ENCODE measurements around the gene GRAMD1B. TPM values are rescaled to one million over a fixed set of nuclear protein-coding genes. Genes with fewer than 3 reads are reported as not detected.

GRAMD1B gene
- total and polyA plus RNA-seq, 5 experiments from 2014 or later: 0.76 to 10.7 (median 1.3) TPM

DNA sequence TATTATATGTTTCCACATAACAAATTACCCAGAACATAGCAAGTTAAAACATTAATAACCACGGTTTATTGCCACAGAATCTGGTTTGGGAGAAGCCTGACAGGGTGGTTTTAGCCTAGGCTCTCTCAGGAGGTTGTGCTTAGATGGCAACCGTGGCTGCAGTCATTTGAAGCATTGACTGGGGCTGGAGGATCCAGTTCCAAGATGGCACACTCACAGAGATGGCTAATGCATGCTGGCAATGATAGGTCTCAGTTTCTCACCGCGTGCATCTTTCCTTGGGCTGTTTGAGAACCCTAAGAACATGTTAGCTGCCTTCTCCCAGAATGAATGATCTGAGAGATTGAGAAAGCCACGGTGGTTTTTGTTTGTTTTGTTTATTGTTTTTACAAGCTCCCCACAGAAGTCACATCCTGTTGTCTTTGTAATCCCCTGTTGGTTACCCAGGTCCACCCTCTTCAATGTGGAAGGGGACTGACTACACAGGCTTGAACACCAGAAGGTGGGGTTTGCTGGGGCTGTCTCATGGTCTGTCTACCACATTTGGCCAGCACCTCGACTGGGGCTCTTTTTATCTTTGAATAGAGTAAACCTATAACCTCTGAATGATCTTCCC lies 36.6 kb upstream of the GRAMD1B start:
- H3K9me3 Mint-ChIP-seq: no peaks in the 10 kb centered on the region
- POLR2A ChIA-PET: no interaction called here
- no peak for DNase-seq
- H3K4me3 Mint-ChIP-seq: no peak overlapping the region
- peaks cover 0 to 8% (median 0%) of the 10 kb centered on the region in 5 donors for H3K27me3 Mint-ChIP-seq
- H3K36me3 Mint-ChIP-seq: no peaks in the 10 kb centered on the region
- no peak for ATAC-seq
- H3K4me1 Mint-ChIP-seq: no peaks in the 10 kb centered on the region
- H3K27ac Mint-ChIP-seq: no peak overlapping the region

DNA sequence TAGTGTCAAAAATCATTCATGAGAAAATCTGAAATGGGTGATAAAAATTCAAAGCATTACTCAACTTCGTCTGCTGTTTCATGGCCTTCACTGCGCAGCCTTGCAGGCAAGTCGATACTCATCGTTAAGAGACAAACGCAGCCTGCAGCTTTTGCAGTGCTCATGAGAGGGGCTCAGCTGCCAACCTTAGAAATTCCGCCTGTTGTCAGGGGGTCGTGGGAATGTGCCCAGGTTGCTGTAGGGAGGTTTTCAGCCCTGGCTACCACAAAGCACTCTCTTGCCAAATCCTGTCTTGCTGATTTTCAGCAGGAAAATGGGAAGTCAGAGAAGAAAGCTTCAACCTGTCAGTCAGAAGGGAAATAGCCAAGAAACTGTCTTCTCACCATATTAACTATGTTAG lies 25.4 kb upstream of the GRAMD1B start:
- ATAC-seq (no peak), DNase-seq (no peak)
- POLR2A ChIA-PET: no interaction called here
- peaks cover 0 to 4% (median 0%) of the 10 kb centered on the region in 4 donors for H3K4me1 Mint-ChIP-seq
- H3K36me3 Mint-ChIP-seq: no peaks in the 10 kb centered on the region
- H3K27me3 Mint-ChIP-seq: peaks cover 0 to 13% (median 4%) of the 10 kb centered on the region in 5 donors
- H3K27ac Mint-ChIP-seq: no peak overlapping the region
- peak overlapping the region in 1 of 10 donors; percentile 2 for H3K4me3 Mint-ChIP-seq
- H3K9me3 Mint-ChIP-seq: peaks cover 0 to 2% (median 0%) of the 10 kb centered on the region in 9 donors

DNA sequence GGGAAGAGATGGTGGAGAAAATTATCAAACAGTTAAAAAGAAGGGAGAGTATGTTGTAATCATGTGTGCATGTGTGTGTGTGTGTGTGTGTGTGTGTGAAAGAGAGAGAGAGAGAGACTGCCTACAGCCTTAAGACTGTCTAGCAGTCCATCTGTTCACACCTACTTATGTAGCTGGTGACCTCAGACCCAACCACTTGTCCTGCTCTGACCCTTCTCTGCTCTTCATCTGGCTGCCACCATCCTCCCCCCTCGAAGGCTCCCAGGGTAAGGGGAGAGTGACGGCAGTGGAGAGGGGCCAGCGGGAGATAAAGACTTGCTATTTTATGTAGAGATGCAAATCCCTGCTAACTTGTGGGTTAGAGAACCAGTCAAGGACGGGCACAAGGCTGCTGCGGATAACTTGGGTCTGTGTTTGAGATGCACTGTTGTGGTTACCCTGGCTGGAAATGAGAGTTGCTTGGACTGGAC lies 24.9 kb upstream of the GRAMD1B start:
- H3K4me3 Mint-ChIP-seq: peak overlapping the region in 1 of 10 donors; percentile 2
- H3K27ac Mint-ChIP-seq: no peak overlapping the region
- POLR2A ChIA-PET: no interaction called here
- H3K4me1 Mint-ChIP-seq: peaks cover 0 to 4% (median 0%) of the 10 kb centered on the region in 4 donors
- ATAC-seq: no peak
- H3K9me3 Mint-ChIP-seq: peaks cover 0 to 2% (median 0%) of the 10 kb centered on the region in 9 donors
- H3K36me3 Mint-ChIP-seq: no peaks in the 10 kb centered on the region
- DNase-seq: no peak
- H3K27me3 Mint-ChIP-seq: peaks cover 0 to 15% (median 3%) of the 10 kb centered on the region in 5 donors

DNA sequence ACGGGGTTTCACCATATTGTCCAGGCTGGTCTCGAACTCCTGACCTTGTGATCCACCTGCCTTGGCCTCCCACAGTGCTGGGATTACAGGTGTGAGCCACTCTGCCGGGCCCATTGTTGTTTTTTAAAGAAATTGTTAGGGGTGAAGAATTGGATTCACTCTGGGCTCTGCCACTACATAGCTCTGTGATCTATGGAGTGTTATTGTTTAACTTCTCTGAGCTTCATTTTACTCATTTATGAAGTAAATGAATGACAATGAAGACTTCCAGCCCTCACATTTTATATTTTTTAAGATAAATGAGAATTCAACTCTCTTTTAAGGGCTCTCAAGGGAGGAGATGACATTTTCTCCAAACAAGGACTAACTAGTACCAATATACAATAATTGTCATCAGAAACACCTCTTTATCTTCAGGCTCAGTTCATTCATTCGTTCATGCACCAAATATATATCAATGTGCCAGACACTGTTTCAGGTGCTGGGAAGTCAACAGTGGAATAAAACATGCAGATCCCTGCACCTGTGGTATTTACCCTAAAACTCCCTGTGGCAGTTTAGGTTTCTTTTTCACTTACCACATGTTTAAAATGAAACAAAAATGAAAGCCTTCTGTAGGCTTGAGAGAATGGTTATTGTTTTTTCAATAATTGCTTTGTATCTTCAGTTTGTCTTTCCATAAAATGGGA lies 23.5 kb upstream of the GRAMD1B start:
- DNase-seq (no peak), ATAC-seq (no peak)
- POLR2A ChIA-PET: interaction anchor here (1.9 kb wide), 1 partner anchor 72 kb away, joined by 7 read pairs; no protein-coding TSS in a partner anchor
- H3K9me3 Mint-ChIP-seq: no peaks in the 10 kb centered on the region
- H3K4me3 Mint-ChIP-seq: no peak overlapping the region
- peaks cover 0 to 4% (median 0%) of the 10 kb centered on the region in 4 donors for H3K4me1 Mint-ChIP-seq
- H3K27me3 Mint-ChIP-seq: peaks cover 0 to 17% (median 3%) of the 10 kb centered on the region in 5 donors
- H3K27ac Mint-ChIP-seq: no peak overlapping the region
- H3K36me3 Mint-ChIP-seq: no peaks in the 10 kb centered on the region

DNA sequence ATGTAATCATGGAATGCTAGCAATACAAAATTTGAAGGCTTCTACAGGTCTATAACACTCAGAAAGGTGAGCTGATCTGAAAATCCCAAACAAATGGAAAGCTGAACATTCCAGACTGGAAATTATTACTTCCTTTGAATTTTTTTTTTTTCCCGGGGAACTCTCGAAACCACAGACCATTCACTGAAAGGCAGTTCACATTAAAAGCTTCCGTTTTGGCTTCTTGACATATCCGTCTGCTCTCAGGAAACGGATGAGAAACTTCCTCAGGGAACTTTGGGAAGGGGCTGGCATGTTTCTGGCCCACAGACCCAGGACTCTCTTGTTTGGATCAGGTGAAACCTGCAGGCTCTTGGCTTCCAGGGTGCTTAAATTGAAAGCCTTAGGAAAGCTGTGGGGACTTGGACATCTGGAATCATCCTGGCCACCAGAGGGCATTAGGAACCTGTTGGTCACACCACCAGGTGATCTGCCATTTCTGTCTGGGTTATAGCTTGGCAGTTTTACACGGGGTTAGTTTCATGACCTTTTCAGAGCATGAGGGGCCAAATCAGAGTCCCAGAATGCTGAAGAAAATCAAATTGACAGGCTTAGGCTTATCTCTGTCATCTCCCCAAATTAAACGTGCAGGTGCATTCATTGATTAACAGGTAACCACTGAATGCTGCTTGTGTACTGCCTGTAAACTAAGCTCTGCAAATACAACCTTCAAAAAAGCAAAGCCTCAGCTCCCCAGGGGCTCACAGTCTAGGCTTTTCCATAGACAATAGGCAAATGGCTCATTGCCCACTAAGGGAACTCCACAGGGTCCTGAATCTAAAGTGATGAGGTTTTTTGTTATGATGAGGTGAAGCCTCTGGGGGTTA lies 22.7 kb upstream of the GRAMD1B start:
- Mint-ChIP-seq H3K4me1 (peaks cover 0 to 4% (median 0%) of the 10 kb centered on the region in 4 donors), H3K9me3 (no peaks in the 10 kb centered on the region), H3K27me3 (peaks cover 0 to 17% (median 3%) of the 10 kb centered on the region in 5 donors), H3K36me3 (no peaks in the 10 kb centered on the region), H3K27ac (no peak overlapping the region), H3K4me3 (no peak overlapping the region)
- peak; percentile 19 to 85 (median 58) for DNase-seq
- peak; percentile 65 to 90 for ATAC-seq
- POLR2A ChIA-PET: interaction anchor here (0.6 to 1.9 kb wide), 2 partner anchors 71 to 161 kb away, joined by 4 to 7 read pairs; no protein-coding TSS in a partner anchor

DNA sequence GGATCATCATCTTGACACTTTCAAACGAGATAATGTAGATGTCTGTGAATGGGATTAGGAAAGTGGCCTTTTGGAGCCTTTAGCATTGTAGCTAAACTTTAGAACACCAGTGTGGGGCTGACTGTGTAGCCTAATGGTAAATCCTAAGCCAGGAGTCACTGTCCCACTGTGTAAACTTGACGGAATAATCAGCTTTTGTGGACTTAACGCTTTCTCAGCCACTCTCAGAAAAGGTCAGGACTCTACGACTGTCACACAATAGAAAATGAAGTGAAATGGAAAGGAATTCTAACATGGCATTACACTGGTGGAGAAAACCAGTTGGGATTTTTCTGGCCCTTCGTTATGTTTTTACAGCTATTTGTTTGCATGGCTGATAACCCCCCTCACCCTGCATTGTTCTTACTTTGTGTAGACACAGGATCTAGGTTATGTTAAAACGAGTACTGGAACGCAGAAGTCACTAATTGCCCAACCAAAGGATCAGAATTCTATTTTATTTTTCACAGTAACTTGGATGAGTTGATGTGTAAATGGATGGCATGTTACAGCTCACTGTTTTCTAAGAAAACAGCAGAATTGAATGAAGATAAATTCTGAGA lies 22.0 kb upstream of the GRAMD1B start:
- POLR2A ChIA-PET: interaction anchor here (0.6 to 1.9 kb wide), 2 partner anchors 70 to 161 kb away, joined by 4 to 7 read pairs; no protein-coding TSS in a partner anchor
- Mint-ChIP-seq H3K4me1 (peaks cover 0 to 4% (median 0%) of the 10 kb centered on the region in 4 donors), H3K27me3 (peaks cover 0 to 17% (median 4%) of the 10 kb centered on the region in 5 donors), H3K9me3 (no peaks in the 10 kb centered on the region), H3K4me3 (no peak overlapping the region), H3K36me3 (no peaks in the 10 kb centered on the region), H3K27ac (no peak overlapping the region)
- ATAC-seq: no peak
- DNase-seq: no peak

DNA sequence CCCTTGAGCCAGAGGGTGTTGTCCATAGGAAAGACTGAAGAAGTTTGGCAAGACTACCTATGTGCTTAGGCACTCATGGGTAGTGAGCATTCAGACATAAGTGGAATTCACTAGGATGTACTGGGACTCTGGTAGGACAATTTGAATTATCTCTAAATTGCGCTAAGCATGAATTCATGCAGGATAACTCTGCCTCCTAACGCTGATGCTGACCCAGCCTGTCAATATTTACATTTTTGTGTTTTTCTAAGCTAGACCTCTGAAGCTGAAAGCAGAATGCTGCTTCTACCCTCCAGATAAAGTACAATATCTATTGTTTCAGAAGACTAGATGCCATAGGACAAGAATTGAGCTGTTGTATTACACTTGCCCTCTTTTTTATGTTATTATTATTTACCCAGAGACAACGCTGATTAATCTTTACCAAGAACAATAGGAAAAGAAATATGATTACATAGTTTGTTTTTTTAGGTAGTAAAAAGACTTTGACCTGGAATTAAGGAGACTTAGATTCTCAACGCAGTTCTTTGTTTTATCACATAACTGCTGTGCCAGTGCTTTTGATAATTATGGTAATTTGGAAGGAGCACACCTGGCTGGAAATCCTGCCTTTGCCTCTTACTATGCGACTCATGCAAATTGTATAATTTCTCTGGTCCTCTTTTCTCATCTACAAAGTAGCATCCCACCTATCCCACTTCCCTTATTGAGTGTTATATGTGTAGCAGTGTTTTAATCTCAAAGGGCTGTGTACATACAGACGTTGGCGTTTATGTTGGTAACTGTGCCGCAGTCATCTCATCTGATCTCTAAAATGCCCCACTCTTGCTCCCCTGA lies 21.2 kb upstream of the GRAMD1B start:
- DNase-seq: no peak
- H3K27me3 Mint-ChIP-seq: peaks cover 0 to 17% (median 4%) of the 10 kb centered on the region in 5 donors
- no peak for ATAC-seq
- H3K4me1 Mint-ChIP-seq: peaks cover 0 to 4% (median 0%) of the 10 kb centered on the region in 4 donors
- no peaks in the 10 kb centered on the region for H3K36me3 Mint-ChIP-seq
- H3K27ac Mint-ChIP-seq: no peak overlapping the region
- H3K4me3 Mint-ChIP-seq: no peak overlapping the region
- POLR2A ChIA-PET: no interaction called here
- H3K9me3 Mint-ChIP-seq: no peaks in the 10 kb centered on the region

DNA sequence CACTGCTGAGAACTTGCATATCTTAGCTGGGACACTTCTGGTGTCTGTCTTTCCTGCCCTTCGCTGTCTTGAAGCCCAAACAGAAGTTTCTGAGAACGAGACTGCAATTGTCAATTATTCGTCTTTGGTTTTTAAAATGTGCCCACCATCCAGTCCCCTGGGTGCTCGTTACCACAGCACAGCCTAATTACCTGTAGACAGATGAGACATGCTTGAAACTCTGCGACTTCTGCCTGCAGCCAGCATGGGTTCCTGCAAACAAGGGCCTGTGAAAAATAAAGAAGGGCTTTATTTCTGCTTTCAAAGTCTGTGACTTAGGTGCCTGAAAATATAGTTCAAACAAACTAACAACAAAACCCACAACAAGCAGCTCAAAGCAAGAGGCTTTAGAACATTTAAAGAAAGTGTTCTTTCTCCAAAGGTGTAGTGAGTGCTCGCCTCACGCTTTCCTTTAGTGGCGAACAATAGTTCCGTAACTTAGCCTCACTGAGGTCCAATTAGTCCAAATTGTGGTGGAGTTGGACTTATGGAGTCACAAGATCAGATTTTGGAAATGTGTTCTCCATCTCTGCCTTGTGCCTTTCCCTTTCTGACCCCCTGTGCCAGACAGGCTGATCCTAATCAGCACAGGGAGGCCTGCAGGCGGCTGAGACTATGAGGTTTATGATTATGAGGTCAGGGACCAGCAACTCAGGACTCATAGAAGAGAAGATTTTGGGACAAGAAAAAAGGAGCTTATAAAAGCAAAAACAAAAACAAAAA lies 20.4 kb upstream of the GRAMD1B start:
- peaks cover 0 to 4% (median 0%) of the 10 kb centered on the region in 4 donors for H3K4me1 Mint-ChIP-seq
- no peaks in the 10 kb centered on the region for H3K36me3 Mint-ChIP-seq
- H3K27ac Mint-ChIP-seq: peak overlapping the region in 1 of 10 donors; percentile 21
- no peaks in the 10 kb centered on the region for H3K9me3 Mint-ChIP-seq
- no peak for DNase-seq
- no peak overlapping the region for H3K4me3 Mint-ChIP-seq
- no peak for ATAC-seq
- POLR2A ChIA-PET: no interaction called here
- peaks cover 0 to 17% (median 5%) of the 10 kb centered on the region in 5 donors for H3K27me3 Mint-ChIP-seq

DNA sequence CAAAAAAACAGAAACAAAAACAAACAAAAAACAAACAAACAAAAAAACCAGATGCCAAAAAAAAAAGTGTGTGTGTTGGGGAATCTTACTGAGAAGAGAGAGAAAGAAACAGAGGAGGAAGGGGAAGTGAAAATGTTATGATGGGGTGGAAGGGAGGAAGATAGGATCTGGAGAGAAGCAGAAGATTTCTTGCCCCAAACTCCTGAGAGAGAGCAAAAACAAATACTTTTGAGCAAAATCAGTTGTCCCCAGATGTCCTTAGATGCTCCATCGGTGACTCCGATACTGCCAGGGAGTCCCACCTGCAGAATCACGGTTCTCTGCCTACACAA lies 19.9 kb upstream of the GRAMD1B start:
- ATAC-seq: no peak
- Mint-ChIP-seq H3K27ac (peak overlapping the region in 1 of 10 donors; percentile 21), H3K4me1 (peaks cover 0 to 4% (median 0%) of the 10 kb centered on the region in 4 donors), H3K27me3 (peaks cover 0 to 13% (median 5%) of the 10 kb centered on the region in 5 donors), H3K4me3 (no peak overlapping the region), H3K9me3 (no peaks in the 10 kb centered on the region), H3K36me3 (no peaks in the 10 kb centered on the region)
- POLR2A ChIA-PET: no interaction called here
- no peak for DNase-seq

DNA sequence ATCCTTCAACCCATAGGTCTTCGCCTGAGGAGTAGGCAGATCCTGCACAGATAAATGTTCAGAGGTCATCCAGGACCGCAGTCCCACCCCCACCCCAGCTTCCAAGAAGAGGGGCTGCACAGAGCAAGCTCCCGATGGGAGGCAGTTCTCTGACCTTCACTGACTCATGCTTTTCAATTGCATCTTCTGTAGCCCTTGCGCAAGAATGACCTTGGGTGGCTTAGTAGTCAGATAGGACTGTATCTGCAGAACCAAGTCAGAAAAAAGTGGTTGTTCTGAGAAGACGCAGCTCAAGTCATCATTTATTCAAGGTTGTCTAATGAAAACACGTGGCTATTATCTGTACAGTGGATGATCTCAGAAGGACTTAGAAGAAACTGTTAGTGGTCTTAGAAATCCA lies 16.4 kb upstream of the GRAMD1B start:
- H3K4me1 Mint-ChIP-seq: no peaks in the 10 kb centered on the region
- peaks cover 5 to 23% (median 7%) of the 10 kb centered on the region in 5 donors for H3K27me3 Mint-ChIP-seq
- POLR2A ChIA-PET: interaction anchor here (0.7 kb wide), 1 partner anchor 316 kb away, joined by 3 read pairs; no protein-coding TSS in a partner anchor
- H3K4me3 Mint-ChIP-seq: no peak overlapping the region
- H3K27ac Mint-ChIP-seq: no peak overlapping the region
- ATAC-seq (no peak), DNase-seq (no peak)
- H3K9me3 Mint-ChIP-seq: no peaks in the 10 kb centered on the region
- H3K36me3 Mint-ChIP-seq: no peaks in the 10 kb centered on the region

DNA sequence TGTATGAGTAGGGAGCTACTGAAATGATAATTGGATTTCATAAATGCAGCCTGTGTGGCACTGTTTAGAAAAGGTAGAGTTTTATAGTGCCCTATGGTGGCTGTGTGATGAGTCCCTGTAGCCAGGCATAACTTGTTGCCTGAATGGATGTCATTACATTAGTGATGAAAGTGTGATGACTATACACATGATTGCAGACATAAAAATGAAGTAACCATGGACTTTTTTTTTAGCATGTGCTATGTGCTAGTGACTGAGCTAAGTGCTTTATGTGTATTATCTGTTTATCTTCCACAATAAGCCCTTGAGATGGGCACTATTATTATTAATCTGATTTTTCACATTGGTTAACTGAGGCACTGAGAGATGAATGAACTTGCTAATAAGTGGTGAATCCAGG lies 13.5 kb upstream of the GRAMD1B start:
- H3K9me3 Mint-ChIP-seq: no peaks in the 10 kb centered on the region
- no peaks in the 10 kb centered on the region for H3K4me1 Mint-ChIP-seq
- no peaks in the 10 kb centered on the region for H3K36me3 Mint-ChIP-seq
- ATAC-seq (no peak), DNase-seq (no peak)
- POLR2A ChIA-PET: no interaction called here
- peaks cover 7 to 29% (median 8%) of the 10 kb centered on the region in 5 donors for H3K27me3 Mint-ChIP-seq
- H3K4me3 Mint-ChIP-seq: no peak overlapping the region
- no peak overlapping the region for H3K27ac Mint-ChIP-seq

All from naive thymus-derived CD8-positive, alpha-beta T cell (primary cell).